Measurements from ENCODE around the gene LAMA2. TPM values are rescaled to one million over a fixed set of nuclear protein-coding genes. Genes with fewer than 3 reads are reported as not detected.

The LAMA2 gene
- total RNA-seq, 1 experiment from 2014 or later, result 0.28 TPM

DNA sequence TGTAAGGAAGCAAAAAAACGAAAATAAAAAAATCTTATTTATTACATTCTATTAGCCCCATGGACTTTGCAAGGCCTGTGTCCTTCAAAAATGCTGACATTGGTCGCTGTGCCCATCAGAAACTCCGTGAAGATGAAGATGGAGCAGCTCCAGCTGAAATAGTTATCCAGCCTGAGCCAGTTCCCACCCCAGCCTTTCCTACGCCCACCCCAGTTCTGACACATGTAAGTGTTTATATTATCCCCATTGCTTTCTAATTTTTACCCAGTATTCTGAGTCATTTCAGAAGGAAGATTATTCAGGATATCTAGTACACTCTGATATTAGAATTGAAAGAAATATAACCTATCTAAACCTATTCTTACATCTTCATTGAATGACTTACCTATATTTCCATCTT lies 609.3 kb downstream of the LAMA2 start:
- H3K36me3 ChIP-seq (ENCODE audit: control insufficient read depth, insufficient read depth, low read length), result no peaks in the 10 kb centered on the region
- H3K27ac ChIP-seq (ENCODE audit: low read length), result no peak overlapping the region
- CTCF ChIA-PET, result no interaction called here
- H3K4me1 ChIP-seq (ENCODE audit: control insufficient read depth, insufficient read depth, low read length), result peaks cover 12% of the 10 kb centered on the region; the same call in 1 of the 2 replicates
- in situ Hi-C loops (cut with HindIII; ENCODE audit: low pct_unique_long_range_greater_than_20kb, low sequenced_read_pairs), result no loop called here
- H3K4me3 ChIP-seq (ENCODE audit: low read depth in 2 of 2, low read length in 2 of 2), result no peak overlapping the region
- TF ChIP-seq TCF7L2 (IDR thresholded peaks at IDR 0.05; ENCODE audit: low read depth, low read length), result no peak
- no peak for TF ChIP-seq SIN3A (IDR thresholded peaks at IDR 0.05; ENCODE audit: borderline replicate concordance, insufficient read depth, low read depth, low read length)
- no peak for TF ChIP-seq POLR2AphosphoS5 (IDR thresholded peaks at IDR 0.05; ENCODE audit: low read depth, low read length)
- TF ChIP-seq, protein P1, sequence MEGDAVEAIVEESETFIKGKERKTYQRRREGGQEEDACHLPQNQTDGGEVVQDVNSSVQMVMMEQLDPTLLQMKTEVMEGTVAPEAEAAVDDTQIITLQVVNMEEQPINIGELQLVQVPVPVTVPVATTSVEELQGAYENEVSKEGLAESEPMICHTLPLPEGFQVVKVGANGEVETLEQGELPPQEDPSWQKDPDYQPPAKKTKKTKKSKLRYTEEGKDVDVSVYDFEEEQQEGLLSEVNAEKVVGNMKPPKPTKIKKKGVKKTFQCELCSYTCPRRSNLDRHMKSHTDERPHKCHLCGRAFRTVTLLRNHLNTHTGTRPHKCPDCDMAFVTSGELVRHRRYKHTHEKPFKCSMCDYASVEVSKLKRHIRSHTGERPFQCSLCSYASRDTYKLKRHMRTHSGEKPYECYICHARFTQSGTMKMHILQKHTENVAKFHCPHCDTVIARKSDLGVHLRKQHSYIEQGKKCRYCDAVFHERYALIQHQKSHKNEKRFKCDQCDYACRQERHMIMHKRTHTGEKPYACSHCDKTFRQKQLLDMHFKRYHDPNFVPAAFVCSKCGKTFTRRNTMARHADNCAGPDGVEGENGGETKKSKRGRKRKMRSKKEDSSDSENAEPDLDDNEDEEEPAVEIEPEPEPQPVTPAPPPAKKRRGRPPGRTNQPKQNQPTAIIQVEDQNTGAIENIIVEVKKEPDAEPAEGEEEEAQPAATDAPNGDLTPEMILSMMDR (IDR thresholded peaks at IDR 0.05), result no peak
- TF ChIP-seq, protein P2, sequence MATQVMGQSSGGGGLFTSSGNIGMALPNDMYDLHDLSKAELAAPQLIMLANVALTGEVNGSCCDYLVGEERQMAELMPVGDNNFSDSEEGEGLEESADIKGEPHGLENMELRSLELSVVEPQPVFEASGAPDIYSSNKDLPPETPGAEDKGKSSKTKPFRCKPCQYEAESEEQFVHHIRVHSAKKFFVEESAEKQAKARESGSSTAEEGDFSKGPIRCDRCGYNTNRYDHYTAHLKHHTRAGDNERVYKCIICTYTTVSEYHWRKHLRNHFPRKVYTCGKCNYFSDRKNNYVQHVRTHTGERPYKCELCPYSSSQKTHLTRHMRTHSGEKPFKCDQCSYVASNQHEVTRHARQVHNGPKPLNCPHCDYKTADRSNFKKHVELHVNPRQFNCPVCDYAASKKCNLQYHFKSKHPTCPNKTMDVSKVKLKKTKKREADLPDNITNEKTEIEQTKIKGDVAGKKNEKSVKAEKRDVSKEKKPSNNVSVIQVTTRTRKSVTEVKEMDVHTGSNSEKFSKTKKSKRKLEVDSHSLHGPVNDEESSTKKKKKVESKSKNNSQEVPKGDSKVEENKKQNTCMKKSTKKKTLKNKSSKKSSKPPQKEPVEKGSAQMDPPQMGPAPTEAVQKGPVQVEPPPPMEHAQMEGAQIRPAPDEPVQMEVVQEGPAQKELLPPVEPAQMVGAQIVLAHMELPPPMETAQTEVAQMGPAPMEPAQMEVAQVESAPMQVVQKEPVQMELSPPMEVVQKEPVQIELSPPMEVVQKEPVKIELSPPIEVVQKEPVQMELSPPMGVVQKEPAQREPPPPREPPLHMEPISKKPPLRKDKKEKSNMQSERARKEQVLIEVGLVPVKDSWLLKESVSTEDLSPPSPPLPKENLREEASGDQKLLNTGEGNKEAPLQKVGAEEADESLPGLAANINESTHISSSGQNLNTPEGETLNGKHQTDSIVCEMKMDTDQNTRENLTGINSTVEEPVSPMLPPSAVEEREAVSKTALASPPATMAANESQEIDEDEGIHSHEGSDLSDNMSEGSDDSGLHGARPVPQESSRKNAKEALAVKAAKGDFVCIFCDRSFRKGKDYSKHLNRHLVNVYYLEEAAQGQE (IDR thresholded peaks at IDR 0.05; ENCODE audit: insufficient read depth in 1 of 2, low read depth in 2 of 2, low read length in 1 of 2), result no peak
- H3K27me3 ChIP-seq (ENCODE audit: control insufficient read depth, insufficient read depth, low read length), result no peaks in the 10 kb centered on the region
- DNase-seq (ENCODE audit: low read depth, low spot score) (no peak), ATAC-seq (no peak)
- POLR2A ChIA-PET, result no interaction called here
- H3K9me3 ChIP-seq (ENCODE audit: control insufficient read depth, insufficient read depth, low read depth, low read length), result no peaks in the 10 kb centered on the region; the same call in 1 of the 2 replicates
- BruUV-seq (replicated peaks), result no TSS peak
- intact Hi-C loops (cut with micrococcal nuclease; ENCODE audit: unreplicated experiment), result no loop called here

DNA sequence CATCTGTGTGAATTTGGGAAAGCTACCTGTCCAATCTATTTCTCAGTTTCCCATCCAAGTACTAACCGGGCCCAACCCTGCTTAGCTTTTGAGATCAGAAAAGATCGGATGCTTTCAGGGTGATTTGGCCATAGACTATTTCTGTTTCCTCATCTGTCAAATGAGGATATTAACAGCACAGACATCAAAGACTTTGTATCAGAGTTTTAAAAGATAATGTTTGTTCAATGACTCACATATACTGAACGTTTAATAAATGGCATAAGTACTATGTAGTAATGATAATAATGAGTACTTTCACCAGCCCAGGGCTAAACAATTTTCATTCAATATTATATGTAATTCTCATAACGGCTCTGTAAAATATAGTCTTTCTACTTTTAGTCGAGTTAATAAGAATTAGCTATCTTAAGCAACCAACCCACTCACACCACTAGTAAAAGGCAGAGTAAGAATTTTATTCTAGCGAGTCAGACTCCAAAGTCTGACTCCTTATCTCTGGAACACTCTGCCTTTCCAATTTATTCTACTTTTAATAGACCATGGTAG lies 610.5 kb downstream of the LAMA2 start:
- H3K9me3 ChIP-seq (ENCODE audit: control insufficient read depth, insufficient read depth, low read depth, low read length), result no peaks in the 10 kb centered on the region; the same call in 1 of the 2 replicates
- intact Hi-C loops (cut with micrococcal nuclease; ENCODE audit: unreplicated experiment) (no loop called here), in situ Hi-C loops (cut with HindIII; ENCODE audit: low pct_unique_long_range_greater_than_20kb, low sequenced_read_pairs) (no loop called here)
- CTCF ChIA-PET, result no interaction called here
- no TSS peak for BruUV-seq (replicated peaks)
- TF ChIP-seq SIN3A (IDR thresholded peaks at IDR 0.05; ENCODE audit: borderline replicate concordance, insufficient read depth, low read depth, low read length) (no peak), TCF7L2 (IDR thresholded peaks at IDR 0.05; ENCODE audit: low read depth, low read length) (no peak), POLR2AphosphoS5 (IDR thresholded peaks at IDR 0.05; ENCODE audit: low read depth, low read length) (no peak)
- TF ChIP-seq, protein P1 (IDR thresholded peaks at IDR 0.05), result no peak
- TF ChIP-seq, protein P2 (IDR thresholded peaks at IDR 0.05; ENCODE audit: insufficient read depth in 1 of 2, low read depth in 2 of 2, low read length in 1 of 2), result no peak
- ATAC-seq, result no peak
- H3K27me3 ChIP-seq (ENCODE audit: control insufficient read depth, insufficient read depth, low read length), result no peaks in the 10 kb centered on the region
- no peak overlapping the region for H3K27ac ChIP-seq (ENCODE audit: low read length)
- no peaks in the 10 kb centered on the region for H3K36me3 ChIP-seq (ENCODE audit: control insufficient read depth, insufficient read depth, low read length)
- POLR2A ChIA-PET, result no interaction called here
- no peak for DNase-seq (ENCODE audit: low read depth, low spot score)
- no peak overlapping the region for H3K4me3 ChIP-seq (ENCODE audit: low read depth in 2 of 2, low read length in 2 of 2)
- peaks cover 14% of the 10 kb centered on the region for H3K4me1 ChIP-seq (ENCODE audit: control insufficient read depth, insufficient read depth, low read length)
